HepG2 (cell line): Measurements from ENCODE around the gene KLHL30. TPM values are rescaled to one million over a fixed set of nuclear protein-coding genes. Genes with fewer than 3 reads are reported as not detected.

Source experiments
- CEBPB ChIP-seq: IDR thresholded peaks from 2 replicates; pipeline ENCODE4 v1.6.1; 2011; ENCODE audit warnings: low read depth, low read length, improper control_type of control experiment, borderline replicate concordance
- DPF2 ChIP-seq: sonication (generic); formaldehyde crosslinking; IDR thresholded peaks from 2 replicates; pipeline ENCODE4 v1.4.0; 2020; ENCODE audit warnings: mild to moderate bottlenecking, low read depth, missing genetic modification reagents, borderline replicate concordance
- GTF3A ChIP-seq: sonication (generic); formaldehyde crosslinking; conservative IDR thresholded peaks from 2 replicates; pipeline ENCODE4 v1.4.0; 2020; ENCODE audit warnings: mild to moderate bottlenecking, missing genetic modification reagents
- HNF4G ChIP-seq, 2 experiments: sonication (generic) in 1 of 2; formaldehyde crosslinking in 1 of 2; IDR thresholded peaks; 2 replicates each; pipeline versions ENCODE4 v1.4.0 to v1.6.1; 2011 to 2020; ENCODE audit warnings: borderline replicate concordance in 2 of 2, low read depth in 2 of 2, mild to moderate bottlenecking in 2 of 2, low read length in 1 of 2, missing genetic modification reagents in 1 of 2, moderate library complexity in 1 of 2
- HNRNPLL ChIP-seq: fragments of 200-400 bp; formaldehyde crosslinking; IDR thresholded peaks from 2 replicates; pipeline ENCODE4 v1.6.1; 2017; ENCODE audit warnings: mild to moderate bottlenecking, low read depth, low read length; ENCODE audit not compliant: poor library complexity, severe bottlenecking
- HOXA5 ChIP-seq: sonication (generic); formaldehyde crosslinking; IDR thresholded peaks from 2 replicates; pipeline ENCODE4 v1.4.0; 2020; ENCODE audit warnings: missing genetic modification reagents
- RBM39 ChIP-seq: fragments of 200-400 bp; formaldehyde crosslinking; IDR thresholded peaks from one replicate; pipeline ENCODE4 v1.6.1; 2018; ENCODE audit warnings: antibody characterized with exemption, mild to moderate bottlenecking, low read depth, low read length; ENCODE audit not compliant: poor library complexity, severe bottlenecking
- SNAPC2 ChIP-seq: sonication (generic); formaldehyde crosslinking; IDR thresholded peaks from 2 replicates; pipeline ENCODE4 v1.8.1; 2022; ENCODE audit warnings: mild to moderate bottlenecking, missing genetic modification reagents
- TARDBP ChIP-seq: sonication (generic); formaldehyde crosslinking; IDR thresholded peaks from 2 replicates; pipeline ENCODE4 v1.8.0; 2022; ENCODE audit warnings: mild to moderate bottlenecking, missing genetic modification reagents
- TRIM24 ChIP-seq: sonication (generic); formaldehyde crosslinking; IDR thresholded peaks from 2 replicates; pipeline ENCODE4 v1.8.0; 2022; ENCODE audit warnings: mild to moderate bottlenecking, missing genetic modification reagents
- XRCC5 ChIP-seq: fragments of 200-400 bp; formaldehyde crosslinking; optimal IDR thresholded peaks from 2 replicates; pipeline ENCODE3; 2017; ENCODE audit warnings: mild to moderate bottlenecking, low read length
- ZFP36 ChIP-seq: fragments of 150-350 bp; IDR thresholded peaks from 2 replicates; pipeline ENCODE4 v1.6.1; 2018; ENCODE audit warnings: borderline replicate concordance, low read length, low read depth; ENCODE audit not compliant: partially characterized antibody
- ZNF318 ChIP-seq: sonication (generic); formaldehyde crosslinking; IDR thresholded peaks from 2 replicates; pipeline ENCODE4 v1.4.0; 2020; ENCODE audit warnings: mild to moderate bottlenecking, missing genetic modification reagents
- ZNF577 ChIP-seq: sonication (generic); formaldehyde crosslinking; IDR thresholded peaks from 2 replicates; pipeline ENCODE4 v1.4.0; 2020; ENCODE audit warnings: mild to moderate bottlenecking, low read depth, missing genetic modification reagents, borderline replicate concordance
- ZNF619 ChIP-seq: sonication (generic); formaldehyde crosslinking; IDR thresholded peaks from 2 replicates; pipeline ENCODE4 v1.4.0; 2020; ENCODE audit warnings: mild to moderate bottlenecking, missing genetic modification reagents
- ZNF768 ChIP-seq: sonication (generic); formaldehyde crosslinking; IDR thresholded peaks from 2 replicates; pipeline ENCODE4 v1.4.0; 2020; ENCODE audit warnings: missing genetic modification reagents
- polyA plus RNA-seq, 8 experiments: library from polyadenylated mRNA; depleted of rRNA in 3 of 8; stranded (reverse) in 7 of 8; unstranded in 1 of 8; fragments of >200 nt; fragmentation: Illumina TruSeq in 4 of 8; extraction: Trizol in 4 of 8; gene quantifications; 2 replicates each; pipeline versions ENCODE4 v1.2.1 to v1.2.3, GENCODE V29; 2011 to 2016; ENCODE audit warnings: low read depth in 4 of 8, missing spikeins in 1 of 8, mixed read lengths in 1 of 8; ENCODE audit not compliant: insufficient read depth in 1 of 8
- total RNA-seq, 5 experiments: library from RNA; depleted of rRNA; stranded (reverse); fragments of >200 nt; fragmentation: Illumina TruSeq; extraction: Trizol; gene quantifications; 2 replicates each; pipeline ENCODE4 v1.2.3, GENCODE V29; 2016; ENCODE audit warnings: low read depth in 1 of 5
- TF ChIP-seq, protein P1 (sequence below): sonication (generic); formaldehyde crosslinking; IDR thresholded peaks from 2 replicates; pipeline ENCODE4 v1.4.0; 2020; ENCODE audit warnings: mild to moderate bottlenecking, missing genetic modification reagents
- TF ChIP-seq, protein P2 (sequence below): sonication (generic); formaldehyde crosslinking; IDR thresholded peaks from 2 replicates; pipeline ENCODE4 v1.5.0; 2020; ENCODE audit warnings: missing genetic modification reagents

KLHL30 gene
- total and polyA plus RNA-seq, 2 of the 13 experiments (the other 11 are each of a cell fraction or from before 2014, with no cell fraction given) = 0.05 TPM; not detected in 1

DNA sequence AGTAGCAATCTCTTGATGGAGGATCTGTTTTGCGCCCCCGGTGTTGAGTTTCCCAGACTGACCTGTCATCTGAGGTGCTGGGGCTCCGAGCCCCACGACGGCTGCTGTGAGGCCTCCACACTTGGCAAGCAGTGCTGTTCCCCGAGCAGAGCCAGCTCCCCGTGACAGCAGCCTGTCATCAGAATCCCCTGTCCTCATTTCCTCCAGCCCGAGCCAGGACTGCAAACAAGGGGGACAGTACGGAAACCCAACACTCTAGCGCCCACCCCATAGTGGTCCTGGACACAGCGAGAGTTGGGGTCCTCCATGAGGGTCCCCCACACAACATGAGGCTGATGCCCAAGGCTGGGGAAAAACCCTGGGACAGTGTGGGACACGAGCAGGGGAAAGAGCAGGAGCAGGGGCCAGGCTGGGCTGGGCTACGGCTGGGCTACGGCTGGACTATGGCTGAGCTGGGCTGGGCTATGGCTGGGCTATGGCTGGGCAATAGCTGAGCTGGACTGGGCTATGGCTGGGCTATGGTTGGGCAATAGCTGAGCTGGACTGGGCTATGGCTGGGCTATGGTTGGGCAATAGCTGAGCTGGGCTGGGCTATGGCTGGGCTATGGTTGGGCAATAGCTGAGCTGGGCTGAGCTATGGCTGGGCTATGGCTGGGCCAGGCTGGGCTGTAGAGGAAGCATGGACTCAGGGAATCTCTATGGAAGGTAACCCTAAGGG lies 1.5 kb upstream of the KLHL30 start (continued):
- TF ChIP-seq ZFP36 (peak; percentile 42), HOXA5 (no peak), DPF2 (0 out of 2 replicates have a peak, but pooled peaks have one; percentile 16), CEBPB (peak; percentile 100), ZNF768 (peak; percentile 91), ZNF619 (CRISPR knock-in tag) (peak; percentile 66; the same call in 1 of the 2 replicates), ZNF318 (0 out of 2 replicates have a peak, but pooled peaks have one; percentile 22), ZNF577 (CRISPR knock-in tag) (no peak), SNAPC2 (CRISPR knock-in tag) (no peak), HNRNPLL (peak; percentile 35), XRCC5 (peak; percentile 62), GTF3A (CRISPR knock-in tag) (peak; percentile 75; the same call in 1 of the 2 replicates), HNF4G (IDR thresholded peaks at IDR 0.05; ENCODE audit: borderline replicate concordance, low read depth, low read length) (no peak), HNF4G (CRISPR knock-in tag; IDR thresholded peaks at IDR 0.05; ENCODE audit: borderline replicate concordance, low read depth) (peak; percentile 17; the same call in 1 of the 2 replicates), TRIM24 (CRISPR knock-in tag) (peak; percentile 20; the same call in 1 of the 2 replicates), TARDBP (CRISPR knock-in tag) (0 out of 2 replicates have a peak, but pooled peaks have one; percentile 22), RBM39 (peak; percentile 39)
- TF ChIP-seq, protein P1, sequence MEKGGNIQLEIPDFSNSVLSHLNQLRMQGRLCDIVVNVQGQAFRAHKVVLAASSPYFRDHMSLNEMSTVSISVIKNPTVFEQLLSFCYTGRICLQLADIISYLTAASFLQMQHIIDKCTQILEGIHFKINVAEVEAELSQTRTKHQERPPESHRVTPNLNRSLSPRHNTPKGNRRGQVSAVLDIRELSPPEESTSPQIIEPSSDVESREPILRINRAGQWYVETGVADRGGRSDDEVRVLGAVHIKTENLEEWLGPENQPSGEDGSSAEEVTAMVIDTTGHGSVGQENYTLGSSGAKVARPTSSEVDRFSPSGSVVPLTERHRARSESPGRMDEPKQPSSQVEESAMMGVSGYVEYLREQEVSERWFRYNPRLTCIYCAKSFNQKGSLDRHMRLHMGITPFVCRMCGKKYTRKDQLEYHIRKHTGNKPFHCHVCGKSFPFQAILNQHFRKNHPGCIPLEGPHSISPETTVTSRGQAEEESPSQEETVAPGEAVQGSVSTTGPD (CRISPR knock-in tag) = peak; percentile 97
- TF ChIP-seq, protein P2, sequence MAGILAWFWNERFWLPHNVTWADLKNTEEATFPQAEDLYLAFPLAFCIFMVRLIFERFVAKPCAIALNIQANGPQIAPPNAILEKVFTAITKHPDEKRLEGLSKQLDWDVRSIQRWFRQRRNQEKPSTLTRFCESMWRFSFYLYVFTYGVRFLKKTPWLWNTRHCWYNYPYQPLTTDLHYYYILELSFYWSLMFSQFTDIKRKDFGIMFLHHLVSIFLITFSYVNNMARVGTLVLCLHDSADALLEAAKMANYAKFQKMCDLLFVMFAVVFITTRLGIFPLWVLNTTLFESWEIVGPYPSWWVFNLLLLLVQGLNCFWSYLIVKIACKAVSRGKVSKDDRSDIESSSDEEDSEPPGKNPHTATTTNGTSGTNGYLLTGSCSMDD (CRISPR knock-in tag) = no peak
